ENCODE results near the gene WDR93.

WDR93 gene

GRCh38 chr15:89758981-89759380, 68.4 kb downstream of the WDR93 start:
- no peak overlapping the region for H3K27ac ChIP-seq (ENCODE audit: low read depth, low read length)
- H3K36me3 ChIP-seq (ENCODE audit: control insufficient read depth, insufficient read depth, low read length), result no peaks in the 10 kb centered on the region

GRCh38 chr15:89759835-89760234, 69.2 kb downstream of the WDR93 start:
- H3K4me3 ChIP-seq (ENCODE audit: low read length), result no peak overlapping the region
- no peak overlapping the region for H3K27ac ChIP-seq (ENCODE audit: low read depth, low read length)
- no peaks in the 10 kb centered on the region for H3K36me3 ChIP-seq (ENCODE audit: control insufficient read depth, insufficient read depth, low read length)
- H3K4me1 ChIP-seq (ENCODE audit: control insufficient read depth, insufficient read depth, low read length), result peaks cover 3% of the 10 kb centered on the region
- H3K9ac ChIP-seq (ENCODE audit: low read length), result no peak overlapping the region
- no peaks in the 10 kb centered on the region for H3K27me3 ChIP-seq (ENCODE audit: control insufficient read depth, insufficient read depth, low read length)

More at GRCh38 chr15:89758981-89759380, 68.4 kb downstream of the WDR93 start:
- H3K27me3 ChIP-seq (ENCODE audit: control insufficient read depth, insufficient read depth, low read length), result no peaks in the 10 kb centered on the region
- no peak overlapping the region for H3K9ac ChIP-seq (ENCODE audit: low read length)
- H3K4me3 ChIP-seq (ENCODE audit: low read length), result no peak overlapping the region
- peaks cover 3% of the 10 kb centered on the region for H3K4me1 ChIP-seq (ENCODE audit: control insufficient read depth, insufficient read depth, low read length)

GRCh38 chr15:89760303-89761008, 69.8 kb downstream of the WDR93 start:
- Histone ChIP-seq H3K9ac (ENCODE audit: low read length) (no peak overlapping the region), H3K27ac (ENCODE audit: low read depth, low read length) (peak overlapping the region; percentile 2), H3K4me1 (ENCODE audit: control insufficient read depth, insufficient read depth, low read length) (peaks cover 3% of the 10 kb centered on the region), H3K27me3 (ENCODE audit: control insufficient read depth, insufficient read depth, low read length) (no peaks in the 10 kb centered on the region), H3K36me3 (ENCODE audit: control insufficient read depth, insufficient read depth, low read length) (no peaks in the 10 kb centered on the region), H3K4me3 (ENCODE audit: low read length) (no peak overlapping the region)

- H3K9ac ChIP-seq (ENCODE audit: low read length), result no peak overlapping the region
- H3K36me3 ChIP-seq (ENCODE audit: control insufficient read depth, insufficient read depth, low read length), result no peaks in the 10 kb centered on the region
- H3K4me3 ChIP-seq (ENCODE audit: low read length), result no peak overlapping the region
- H3K27me3 ChIP-seq (ENCODE audit: control insufficient read depth, insufficient read depth, low read length), result no peaks in the 10 kb centered on the region
- H3K4me1 ChIP-seq (ENCODE audit: control insufficient read depth, insufficient read depth, low read length), result peaks cover 3% of the 10 kb centered on the region
- H3K27ac ChIP-seq (ENCODE audit: low read depth, low read length), result peak overlapping the region; percentile 2
These were observed 70.6 kb downstream of the WDR93 start for GRCh38 chr15:89761009-89761831.

- Histone ChIP-seq H3K9ac (ENCODE audit: low read length) (no peak overlapping the region), H3K27ac (ENCODE audit: low read depth, low read length) (no peak overlapping the region), H3K27me3 (ENCODE audit: control insufficient read depth, insufficient read depth, low read length) (no peaks in the 10 kb centered on the region), H3K4me3 (ENCODE audit: low read length) (no peak overlapping the region), H3K4me1 (ENCODE audit: control insufficient read depth, insufficient read depth, low read length) (peaks cover 3% of the 10 kb centered on the region), H3K36me3 (ENCODE audit: control insufficient read depth, insufficient read depth, low read length) (no peaks in the 10 kb centered on the region)
These were observed 71.3 kb downstream of the WDR93 start for GRCh38 chr15:89761929-89762328.

- Histone ChIP-seq H3K9ac (ENCODE audit: low read length) (no peak overlapping the region), H3K4me3 (ENCODE audit: low read length) (no peak overlapping the region), H3K4me1 (ENCODE audit: control insufficient read depth, insufficient read depth, low read length) (peaks cover 3% of the 10 kb centered on the region), H3K36me3 (ENCODE audit: control insufficient read depth, insufficient read depth, low read length) (no peaks in the 10 kb centered on the region), H3K27ac (ENCODE audit: low read depth, low read length) (no peak overlapping the region), H3K27me3 (ENCODE audit: control insufficient read depth, insufficient read depth, low read length) (no peaks in the 10 kb centered on the region)
These were observed 75.1 kb downstream of the WDR93 start for GRCh38 chr15:89765694-89766093.

- no peaks in the 10 kb centered on the region for H3K36me3 ChIP-seq (ENCODE audit: control insufficient read depth, insufficient read depth, low read length)
- H3K4me3 ChIP-seq (ENCODE audit: low read length), result no peak overlapping the region
- H3K27me3 ChIP-seq (ENCODE audit: control insufficient read depth, insufficient read depth, low read length), result no peaks in the 10 kb centered on the region
- no peak overlapping the region for H3K27ac ChIP-seq (ENCODE audit: low read depth, low read length)
- H3K9ac ChIP-seq (ENCODE audit: low read length), result no peak overlapping the region
- no peaks in the 10 kb centered on the region for H3K4me1 ChIP-seq (ENCODE audit: control insufficient read depth, insufficient read depth, low read length)
These were observed 76.0 kb downstream of the WDR93 start for GRCh38 chr15:89766357-89767311.

- Histone ChIP-seq H3K4me3 (ENCODE audit: low read length) (no peak overlapping the region), H3K9ac (ENCODE audit: low read length) (no peak overlapping the region)
These were observed 76.9 kb downstream of the WDR93 start for GRCh38 chr15:89767411-89767915.

GRCh38 chr15:89768071-89768500, 77.5 kb downstream of the WDR93 start:
- Histone ChIP-seq H3K9ac (ENCODE audit: low read length) (no peak overlapping the region), H3K4me3 (ENCODE audit: low read length) (no peak overlapping the region)

More at GRCh38 chr15:89767411-89767915, 76.9 kb downstream of the WDR93 start:
- Histone ChIP-seq H3K27me3 (ENCODE audit: control insufficient read depth, insufficient read depth, low read length) (no peaks in the 10 kb centered on the region), H3K27ac (ENCODE audit: low read depth, low read length) (no peak overlapping the region), H3K4me1 (ENCODE audit: control insufficient read depth, insufficient read depth, low read length) (no peaks in the 10 kb centered on the region), H3K36me3 (ENCODE audit: control insufficient read depth, insufficient read depth, low read length) (no peaks in the 10 kb centered on the region)

GRCh38 chr15:89769366-89769765, 78.8 kb downstream of the WDR93 start:
- Histone ChIP-seq H3K36me3 (ENCODE audit: control insufficient read depth, insufficient read depth, low read length) (no peaks in the 10 kb centered on the region), H3K4me1 (ENCODE audit: control insufficient read depth, insufficient read depth, low read length) (no peaks in the 10 kb centered on the region), H3K27ac (ENCODE audit: low read depth, low read length) (no peak overlapping the region)

More at GRCh38 chr15:89768071-89768500, 77.5 kb downstream of the WDR93 start:
- Histone ChIP-seq H3K27me3 (ENCODE audit: control insufficient read depth, insufficient read depth, low read length) (no peaks in the 10 kb centered on the region), H3K4me1 (ENCODE audit: control insufficient read depth, insufficient read depth, low read length) (no peaks in the 10 kb centered on the region), H3K36me3 (ENCODE audit: control insufficient read depth, insufficient read depth, low read length) (no peaks in the 10 kb centered on the region), H3K27ac (ENCODE audit: low read depth, low read length) (no peak overlapping the region)

GRCh38 chr15:89770041-89770440, 79.4 kb downstream of the WDR93 start:
- no peaks in the 10 kb centered on the region for H3K27me3 ChIP-seq (ENCODE audit: control insufficient read depth, insufficient read depth, low read length)
- no peaks in the 10 kb centered on the region for H3K36me3 ChIP-seq (ENCODE audit: control insufficient read depth, insufficient read depth, low read length)
- no peak overlapping the region for H3K9ac ChIP-seq (ENCODE audit: low read length)
- H3K4me1 ChIP-seq (ENCODE audit: control insufficient read depth, insufficient read depth, low read length), result no peaks in the 10 kb centered on the region
- no peak overlapping the region for H3K4me3 ChIP-seq (ENCODE audit: low read length)
- H3K27ac ChIP-seq (ENCODE audit: low read depth, low read length), result no peak overlapping the region

More at GRCh38 chr15:89769366-89769765, 78.8 kb downstream of the WDR93 start:
- H3K4me3 ChIP-seq (ENCODE audit: low read length), result no peak overlapping the region
- no peak overlapping the region for H3K9ac ChIP-seq (ENCODE audit: low read length)
- no peaks in the 10 kb centered on the region for H3K27me3 ChIP-seq (ENCODE audit: control insufficient read depth, insufficient read depth, low read length)

Data from rectal smooth muscle tissue (tissue), 1 donor.